GM12875 (cell line): ENCODE data around the gene STAC2.

Experiments
- H3K4me3 ChIP-seq: one replicate; pipeline ENCODE4 v1.5.1; 2011; ENCODE audit warnings: low read depth, low read length, control low read depth
- CTCF ChIP-seq: IDR thresholded peaks from 2 replicates; pipeline ENCODE4 v1.5.1; 2011; ENCODE audit warnings: low read depth, mild to moderate bottlenecking, control low read depth, inconsistent platforms, low read length, moderate library complexity, borderline replicate concordance; ENCODE audit not compliant: insufficient read depth

The STAC2 gene

GRCh38 chr17:39217734-39218369 lies 7.9 kb downstream of the STAC2 start:
- H3K4me3 ChIP-seq, result no peak overlapping the region
- no peak for TF ChIP-seq CTCF

- no peak overlapping the region for H3K4me3 ChIP-seq
- TF ChIP-seq CTCF, result no peak
Observed at GRCh38 chr17:39213852-39214251, 11.9 kb downstream of the STAC2 start.

- no peak overlapping the region for H3K4me3 ChIP-seq
- TF ChIP-seq CTCF, result no peak
Observed at GRCh38 chr17:39212841-39213480, 12.8 kb downstream of the STAC2 start.

- no peak overlapping the region for H3K4me3 ChIP-seq
- no peak for TF ChIP-seq CTCF
Observed at GRCh38 chr17:39212195-39212810, 13.4 kb downstream of the STAC2 start.

- no peak overlapping the region for H3K4me3 ChIP-seq
- TF ChIP-seq CTCF, result no peak
Observed at GRCh38 chr17:39210093-39210434, 15.7 kb downstream of the STAC2 start.

GRCh38 chr17:39209317-39210092 lies 16.2 kb downstream of the STAC2 start:
- no peak for TF ChIP-seq CTCF
- no peak overlapping the region for H3K4me3 ChIP-seq

GRCh38 chr17:39208893-39209292 lies 16.9 kb downstream of the STAC2 start:
- TF ChIP-seq CTCF, result no peak
- no peak overlapping the region for H3K4me3 ChIP-seq
